Keratinocyte (primary cell): ENCODE results near the gene CCDC137. TPM values are rescaled to one million over a fixed set of nuclear protein-coding genes. Genes with fewer than 3 reads are reported as not detected.

Experiments used
- DNase-seq: peaks from one replicate; pipeline ENCODE4 v3.0.0-alpha.2; 2011; ENCODE audit warnings: low read depth, missing footprints, low spot score
- FAIRE-seq: peaks from 2 replicates; lab custom pipeline; 2011; peaks lifted over from hg19 to GRCh38; lab: Jason Lieb, UNC
- H2AFZ ChIP-seq: 2 replicates; pipeline ENCODE4 v1.6.0; 2012; ENCODE audit warnings: low read length, control low read depth, inconsistent platforms; ENCODE audit not compliant: control insufficient read depth
- H3K27ac ChIP-seq: 2 replicates; pipeline ENCODE4 v1.5.1; 2011; ENCODE audit warnings: low read length; ENCODE audit not compliant: control insufficient read depth, insufficient read depth
- H3K27me3 ChIP-seq: 3 replicates; pipeline ENCODE4 v1.6.0; 2011; ENCODE audit warnings: low read length; ENCODE audit not compliant: control insufficient read depth, insufficient read depth; ENCODE audit errors: extremely low read depth
- H3K36me3 ChIP-seq, 2 experiments: 2 replicates in 1 of 2; 3 replicates in 1 of 2; pipeline ENCODE4 v1.5.1; 2011; ENCODE audit warnings: low read length in 2 of 2, mild to moderate bottlenecking in 1 of 2; ENCODE audit not compliant: control insufficient read depth in 2 of 2, insufficient read depth in 2 of 2; ENCODE audit errors: extremely low read depth in 1 of 2
- H3K4me1 ChIP-seq: 3 replicates; pipeline ENCODE4 v1.5.1; 2011; ENCODE audit warnings: low read length; ENCODE audit not compliant: control insufficient read depth, insufficient read depth; ENCODE audit errors: extremely low read depth
- H3K4me2 ChIP-seq: 3 replicates; pipeline ENCODE4 v1.6.0; 2011; ENCODE audit warnings: low read depth, low read length; ENCODE audit not compliant: control insufficient read depth, insufficient read depth; ENCODE audit errors: extremely low read depth
- H3K4me3 ChIP-seq, 3 experiments: fragments of 200-600 bp in 1 of 3; sonication (generic) in 1 of 3; 2 replicates in 2 of 3; 3 replicates in 1 of 3; pipeline ENCODE4 v1.5.1; 2011 to 2016; ENCODE audit warnings: low read length in 3 of 3, mild to moderate bottlenecking in 3 of 3, control low read depth in 2 of 3, inconsistent platforms in 1 of 3, low read depth in 1 of 3, mixed read lengths in 1 of 3, mixed run types in 1 of 3, moderate library complexity in 1 of 3; ENCODE audit not compliant: control insufficient read depth in 2 of 3, insufficient read depth in 2 of 3; ENCODE audit errors: extremely low read depth in 1 of 3
- H3K79me2 ChIP-seq: 2 replicates; pipeline ENCODE4 v1.6.0; 2012; ENCODE audit warnings: low read length; ENCODE audit not compliant: control insufficient read depth, insufficient read depth
- H3K9ac ChIP-seq: 3 replicates; pipeline ENCODE4 v1.6.0; 2011; ENCODE audit warnings: low read length; ENCODE audit not compliant: control insufficient read depth, insufficient read depth; ENCODE audit errors: extremely low read depth
- H3K9me1 ChIP-seq: 3 replicates; pipeline ENCODE4 v1.6.0; 2011; ENCODE audit warnings: low read length; ENCODE audit not compliant: control insufficient read depth, insufficient read depth; ENCODE audit errors: extremely low read depth
- H3K9me3 ChIP-seq: 2 replicates; pipeline ENCODE4 v1.5.1; 2012; ENCODE audit warnings: low read depth, low read length; ENCODE audit not compliant: control insufficient read depth
- H4K20me1 ChIP-seq: 3 replicates; pipeline ENCODE4 v1.6.0; 2011; ENCODE audit warnings: low read length; ENCODE audit not compliant: control insufficient read depth, insufficient read depth; ENCODE audit errors: extremely low read depth
- EZH2 ChIP-seq: IDR thresholded peaks from one replicate; pipeline ENCODE4 v1.6.1; 2012; ENCODE audit warnings: inconsistent platforms, mild to moderate bottlenecking, low read length, moderate library complexity
- dilution Hi-C: fragments of 300-500 bp; cut with MboI; formaldehyde crosslinking; loops from one replicate; pipeline ENCODE4 v1.7.0; 2020; ENCODE audit warnings: low sequenced_read_pairs; ENCODE audit not compliant: extremely low pct_ligation_motif_present
- polyA plus RNA-seq, 5 experiments: library from polyadenylated mRNA; depleted of rRNA in 3 of 5; stranded (reverse) in 3 of 5; stranded (forward) in 1 of 5; unstranded in 1 of 5; fragments of >200 nt; gene quantifications; 1 replicate in 1 of 5; 2 replicates in 3 of 5; 3 replicates in 1 of 5; pipeline versions ENCODE4 v1.2.1 to v1.2.3, GENCODE V29; 2011 to 2012; ENCODE audit warnings: missing spikeins in 2 of 5, low read depth in 1 of 5, low replicate concordance in 1 of 5
- TF ChIP-seq, protein P1 (sequence below), 3 experiments: IDR thresholded peaks in 1 of 3; conservative IDR thresholded peaks in 1 of 3; optimal IDR thresholded peaks in 1 of 3; 2 replicates in 2 of 3; 3 replicates in 1 of 3; pipeline versions ENCODE3 to v1.5.1; 2011; ENCODE audit warnings: low read length in 3 of 3, mild to moderate bottlenecking in 3 of 3, moderate library complexity in 2 of 3, control low read depth in 1 of 3, inconsistent platforms in 1 of 3; ENCODE audit not compliant: insufficient read depth in 2 of 3; ENCODE audit errors: extremely low read depth in 1 of 3

CCDC137 gene
- polyA plus RNA-seq, 1 donor (not counting 4 experiments of a cell fraction or from before 2014, with no cell fraction given) = 15.4 TPM

GRCh38 chr17:81713556-81714411, 47.2 kb downstream of the CCDC137 start:
- peak overlapping the region; percentile 98 for H3K4me2 ChIP-seq
- no peaks in the 10 kb centered on the region for H3K27me3 ChIP-seq
- H3K79me2 ChIP-seq = peaks cover 21% of the 10 kb centered on the region
- DNase-seq = no peak
- H3K4me3 ChIP-seq = peak overlapping the region; percentile 57 to 72 (median 72)
- FAIRE-seq = no peak
- H3K9me3 ChIP-seq = no peaks in the 10 kb centered on the region
- H3K27ac ChIP-seq = no peak overlapping the region
- peaks cover 23% of the 10 kb centered on the region for H3K4me1 ChIP-seq
- H2AFZ ChIP-seq = no peak overlapping the region
- dilution Hi-C loops = no loop called here
- no peak for TF ChIP-seq EZH2
- TF ChIP-seq, protein P1, sequence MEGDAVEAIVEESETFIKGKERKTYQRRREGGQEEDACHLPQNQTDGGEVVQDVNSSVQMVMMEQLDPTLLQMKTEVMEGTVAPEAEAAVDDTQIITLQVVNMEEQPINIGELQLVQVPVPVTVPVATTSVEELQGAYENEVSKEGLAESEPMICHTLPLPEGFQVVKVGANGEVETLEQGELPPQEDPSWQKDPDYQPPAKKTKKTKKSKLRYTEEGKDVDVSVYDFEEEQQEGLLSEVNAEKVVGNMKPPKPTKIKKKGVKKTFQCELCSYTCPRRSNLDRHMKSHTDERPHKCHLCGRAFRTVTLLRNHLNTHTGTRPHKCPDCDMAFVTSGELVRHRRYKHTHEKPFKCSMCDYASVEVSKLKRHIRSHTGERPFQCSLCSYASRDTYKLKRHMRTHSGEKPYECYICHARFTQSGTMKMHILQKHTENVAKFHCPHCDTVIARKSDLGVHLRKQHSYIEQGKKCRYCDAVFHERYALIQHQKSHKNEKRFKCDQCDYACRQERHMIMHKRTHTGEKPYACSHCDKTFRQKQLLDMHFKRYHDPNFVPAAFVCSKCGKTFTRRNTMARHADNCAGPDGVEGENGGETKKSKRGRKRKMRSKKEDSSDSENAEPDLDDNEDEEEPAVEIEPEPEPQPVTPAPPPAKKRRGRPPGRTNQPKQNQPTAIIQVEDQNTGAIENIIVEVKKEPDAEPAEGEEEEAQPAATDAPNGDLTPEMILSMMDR (optimal IDR thresholded peaks at IDR 0.05 in 1 of 3, IDR thresholded peaks at IDR 0.05 in 1 of 3, conservative IDR thresholded peaks at IDR 0.05 in 1 of 3; ENCODE audit: extremely low read depth in 1 of 3, insufficient read depth in 2 of 3, low read length in 3 of 3) = no peak
- H4K20me1 ChIP-seq = no peaks in the 10 kb centered on the region
- H3K9ac ChIP-seq = peak overlapping the region; percentile 63
- H3K9me1 ChIP-seq = no peaks in the 10 kb centered on the region
- peaks cover 3 to 9% of the 10 kb centered on the region in 2 experiments for H3K36me3 ChIP-seq

DNA sequence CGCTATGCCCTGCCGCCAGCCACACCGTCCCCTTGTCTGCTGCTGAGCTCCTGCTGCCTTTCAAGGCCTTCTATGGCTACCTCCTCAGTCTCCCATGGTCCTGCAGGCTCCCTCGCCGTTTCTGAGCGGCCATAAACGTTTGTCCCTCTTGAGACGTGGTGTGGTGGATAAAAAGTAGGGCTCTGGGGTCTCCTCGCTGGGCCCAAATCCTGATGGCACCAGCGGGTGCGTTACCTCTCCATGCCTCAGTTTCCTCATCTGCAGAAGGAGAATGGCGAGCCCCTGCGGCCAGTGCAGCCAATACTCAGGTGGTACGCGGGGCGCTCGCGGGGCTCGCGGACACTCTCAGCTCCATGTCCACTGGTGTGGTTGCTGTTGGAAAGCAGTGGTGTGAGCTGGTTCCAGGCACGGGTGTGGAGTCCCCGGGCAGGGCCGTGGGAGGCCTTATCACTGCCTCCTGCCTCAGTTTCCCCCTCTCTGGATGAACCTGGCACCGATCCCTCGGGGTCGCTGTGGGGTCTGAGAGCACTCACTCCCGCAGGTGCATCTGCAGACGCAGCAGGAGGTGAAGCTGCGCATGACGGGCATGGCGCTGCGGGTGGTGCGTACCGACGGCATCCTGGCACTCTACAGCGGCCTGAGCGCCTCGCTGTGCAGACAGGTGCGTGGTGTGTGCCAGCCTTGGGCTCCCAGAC, 48.0 kb downstream of the CCDC137 start:
- H3K79me2 ChIP-seq = peaks cover 21% of the 10 kb centered on the region
- DNase-seq = no peak
- no peaks in the 10 kb centered on the region for H3K9me1 ChIP-seq
- H3K36me3 ChIP-seq = peaks cover 0 to 8% of the 10 kb centered on the region in 2 experiments
- H3K4me2 ChIP-seq = no peak overlapping the region
- no peak overlapping the region for H2AFZ ChIP-seq
- no peaks in the 10 kb centered on the region for H4K20me1 ChIP-seq
- TF ChIP-seq, protein P1 (optimal IDR thresholded peaks at IDR 0.05 in 1 of 3, IDR thresholded peaks at IDR 0.05 in 1 of 3, conservative IDR thresholded peaks at IDR 0.05 in 1 of 3; ENCODE audit: extremely low read depth in 1 of 3, insufficient read depth in 2 of 3, low read length in 3 of 3) = no peak
- TF ChIP-seq EZH2 = no peak
- H3K4me1 ChIP-seq = peaks cover 23% of the 10 kb centered on the region
- no peak overlapping the region for H3K4me3 ChIP-seq
- H3K9me3 ChIP-seq = no peaks in the 10 kb centered on the region
- no peak for FAIRE-seq
- no peak overlapping the region for H3K9ac ChIP-seq
- H3K27ac ChIP-seq = no peak overlapping the region
- dilution Hi-C loops = no loop called here
- H3K27me3 ChIP-seq = no peaks in the 10 kb centered on the region
